D721Med (cell line): Measurements from ENCODE around the gene MYBPH.

Experiments
- DNase-seq: peaks from one replicate; pipeline ENCODE4 v3.0.0; 2011; ENCODE audit warnings: low spot score; ENCODE audit not compliant: insufficient read length
- FAIRE-seq: peaks from 2 replicates; lab custom pipeline; 2011; peaks lifted over from hg19 to GRCh38; lab: Jason Lieb, UNC
- CTCF ChIP-seq: IDR thresholded peaks from 2 replicates; pipeline ENCODE4 v1.5.1; 2012; ENCODE audit warnings: mild to moderate bottlenecking, control low read depth; ENCODE audit not compliant: insufficient read depth; ENCODE audit errors: missing control alignments

The MYBPH gene

GRCh38 chr1:203175237-203175826, at the start of gene MYBPH:
MYBPH (minus strand) TSS chr1:203175826; CDS start chr1:203175755, 71 bp downstream.
- no peak for FAIRE-seq
- TF ChIP-seq CTCF, result no peak

GRCh38 chr1:203225071-203225470, 49.4 kb upstream of the MYBPH start:
- FAIRE-seq (no peak), DNase-seq (no peak)
- TF ChIP-seq CTCF, result no peak

More at GRCh38 chr1:203175237-203175826, at the start of gene MYBPH:
- no peak for DNase-seq

DNA sequence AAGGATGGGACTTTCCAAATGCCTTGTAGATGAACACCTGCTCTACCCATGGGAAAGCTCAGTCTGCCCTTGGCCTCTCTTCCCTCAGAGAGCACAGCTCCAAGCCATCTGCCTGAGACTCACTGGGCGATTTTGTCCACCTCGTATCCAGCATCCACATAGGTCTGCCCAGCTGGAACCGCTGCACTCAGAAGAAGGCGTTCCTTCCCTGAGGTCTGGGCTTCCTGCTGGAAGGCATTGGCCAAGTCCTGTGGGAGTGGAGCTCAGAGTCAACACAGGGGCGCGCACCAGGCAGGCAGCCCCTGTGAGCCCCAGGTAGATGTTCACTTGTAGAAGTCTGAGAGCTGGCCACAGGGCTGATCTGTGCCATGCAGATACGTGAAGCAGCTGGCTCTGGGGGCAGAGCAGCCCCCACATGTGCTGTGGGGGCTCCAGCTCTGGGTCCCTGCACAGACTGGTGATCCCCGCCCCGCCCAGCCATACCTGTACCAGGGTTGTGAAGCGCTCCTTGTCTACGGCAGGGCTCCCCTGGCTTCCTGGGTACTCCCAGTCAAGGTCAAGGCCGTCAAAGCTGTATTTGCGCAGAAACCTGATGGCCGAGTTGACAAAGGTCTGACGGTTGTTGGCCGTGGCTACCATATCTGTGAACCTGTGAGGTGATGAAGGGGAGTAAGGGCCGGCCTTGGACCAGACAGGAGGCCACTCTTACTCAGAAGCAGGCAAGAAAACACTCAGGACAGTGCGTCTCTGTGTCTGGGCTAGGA, 47.6 kb upstream of the MYBPH start:
- DNase-seq, result no peak
- no peak for FAIRE-seq
- TF ChIP-seq CTCF, result no peak

GRCh38 chr1:203219934-203220333, 44.3 kb upstream of the MYBPH start:
- FAIRE-seq (no peak), DNase-seq (no peak)
- TF ChIP-seq CTCF, result no peak

DNA sequence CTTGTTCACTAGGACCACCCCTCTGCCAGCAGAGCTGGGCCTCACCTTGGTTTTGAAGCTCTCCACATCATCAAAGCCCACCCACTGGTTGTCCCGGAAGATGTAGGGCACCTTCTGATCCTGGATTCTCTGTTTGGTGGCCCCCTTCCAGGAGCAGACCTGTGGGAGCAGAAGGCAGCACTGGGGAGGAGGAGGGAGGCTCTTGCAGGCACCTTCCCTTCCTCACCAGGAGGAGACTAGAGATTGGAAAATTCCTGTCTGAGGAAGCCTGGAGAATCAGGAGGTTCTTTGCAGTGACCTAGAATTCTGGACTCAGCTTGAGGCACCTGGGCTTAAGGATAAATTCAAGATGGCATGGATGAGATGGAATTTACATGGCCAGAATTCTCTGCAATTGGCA, 43.5 kb upstream of the MYBPH start:
- TF ChIP-seq CTCF, result no peak
- DNase-seq (no peak), FAIRE-seq (no peak)

- FAIRE-seq, result no peak
- TF ChIP-seq CTCF, result no peak
Measured at GRCh38 chr1:203217668-203218067, 42.0 kb upstream of the MYBPH start.

DNA sequence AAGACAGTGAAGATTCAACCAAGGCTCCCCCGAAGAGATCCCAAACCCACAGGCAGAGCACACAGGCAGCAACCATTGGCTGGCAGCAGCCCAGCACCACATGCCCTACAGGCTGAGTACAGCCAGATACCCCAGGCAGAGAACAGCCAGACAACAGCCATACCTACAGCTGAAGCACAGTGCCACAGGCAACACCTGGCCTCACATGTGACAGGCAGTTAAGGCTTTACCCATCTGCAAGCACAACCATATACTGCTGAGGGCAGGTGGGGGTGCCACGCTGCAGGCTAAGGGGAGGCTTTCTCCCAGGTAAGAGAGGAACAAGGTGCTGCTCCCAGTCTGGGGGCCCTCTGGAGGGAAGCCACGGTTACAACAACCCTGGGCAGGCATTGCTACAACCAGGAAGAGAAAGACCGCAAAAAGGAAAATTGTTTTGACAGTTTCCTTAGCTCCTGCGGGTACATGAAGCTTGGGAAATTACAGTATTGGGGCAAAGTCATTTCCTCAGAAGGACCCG, 41.6 kb upstream of the MYBPH start:
- FAIRE-seq (no peak), DNase-seq (no peak)
- no peak for TF ChIP-seq CTCF

More at GRCh38 chr1:203217668-203218067, 42.0 kb upstream of the MYBPH start:
- no peak for DNase-seq
